Right renal pelvis (tissue), 4 donors: Measurements from ENCODE around the gene NAT8. TPM values are rescaled to one million over a fixed set of nuclear protein-coding genes. Genes with fewer than 3 reads are reported as not detected.
"Not testable (repeated sequence)": the region's sequence is repeated elsewhere in the genome, so short reads cannot be mapped to it uniquely, and the experiment has no call there.

Experiments used
- DNase-seq, 4 donors: peaks; one replicate each; pipeline ENCODE4 v3.0.0-alpha.2; 2013; ENCODE audit warnings: low read depth in 4 of 4, low spot score in 3 of 4, missing footprints in 1 of 4
- polyA plus RNA-seq, 4 donors: library from polyadenylated mRNA; unstranded; fragments of 120-200 nt; gene quantifications; one replicate each; pipeline ENCODE4 v1.2.1, GENCODE V29; 2013; ENCODE audit not compliant: insufficient read length in 4 of 4

NAT8 gene
- polyA plus RNA-seq, 4 donors = 23.7 to 29.0 (median 24.6) TPM

DNA sequence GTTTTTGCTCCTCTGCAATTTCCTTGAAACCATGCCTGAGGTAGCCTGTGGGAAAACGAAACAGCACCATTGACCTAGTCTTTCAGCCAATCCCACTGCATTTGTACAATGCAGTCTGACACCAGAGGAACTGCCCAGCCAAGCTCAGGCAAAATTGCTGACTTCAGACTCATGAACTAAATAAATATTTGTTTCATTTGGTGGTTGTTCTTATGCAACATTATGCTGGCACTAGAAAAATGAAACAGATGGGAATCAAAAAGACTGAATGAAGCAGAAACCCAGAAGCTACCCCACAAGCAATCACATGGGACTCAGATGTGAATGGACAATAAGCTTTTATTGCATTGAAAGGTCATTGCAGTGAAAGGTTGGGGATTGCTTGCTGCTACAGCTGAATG, 1.7 kb downstream of the NAT8 start:
- DNase-seq = no peak

- DNase-seq = no peak
Measured at GRCh38 chr2:73638429-73638828, 3.8 kb downstream of the NAT8 start.

DNA sequence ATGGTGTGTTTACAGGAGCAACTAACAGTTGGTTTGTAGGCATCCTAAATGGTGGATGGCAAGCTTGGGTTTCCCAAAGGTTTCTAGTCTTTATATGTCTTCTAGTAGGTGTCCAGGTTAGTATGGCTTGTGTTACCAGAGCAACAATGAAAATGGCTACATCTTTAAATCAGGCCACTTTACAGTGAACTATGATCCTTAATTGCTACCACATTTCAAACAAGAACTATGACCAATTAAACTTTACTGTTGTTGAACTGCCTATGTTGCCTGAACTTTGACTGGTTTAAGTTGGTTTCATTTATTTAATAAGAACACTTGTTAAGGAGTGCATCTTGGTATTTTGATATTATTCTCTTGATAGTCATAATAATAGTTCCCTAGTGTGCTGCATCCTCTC, 5.2 kb downstream of the NAT8 start:
- DNase-seq = not testable (repeated sequence)

- not testable (repeated sequence) for DNase-seq
Measured at GRCh38 chr2:73630662-73631266, 11.5 kb downstream of the NAT8 start.

- not testable (repeated sequence) for DNase-seq
Measured at GRCh38 chr2:73628493-73628892, 13.7 kb downstream of the NAT8 start.

- DNase-seq = not testable (repeated sequence)
Measured at GRCh38 chr2:73626237-73626636, 16.0 kb downstream of the NAT8 start.

GRCh38 chr2:73624625-73625024, 17.6 kb downstream of the NAT8 start:
- not testable (repeated sequence) for DNase-seq

- not testable (repeated sequence) for DNase-seq
Measured at GRCh38 chr2:73624036-73624435, 18.2 kb downstream of the NAT8 start.

DNA sequence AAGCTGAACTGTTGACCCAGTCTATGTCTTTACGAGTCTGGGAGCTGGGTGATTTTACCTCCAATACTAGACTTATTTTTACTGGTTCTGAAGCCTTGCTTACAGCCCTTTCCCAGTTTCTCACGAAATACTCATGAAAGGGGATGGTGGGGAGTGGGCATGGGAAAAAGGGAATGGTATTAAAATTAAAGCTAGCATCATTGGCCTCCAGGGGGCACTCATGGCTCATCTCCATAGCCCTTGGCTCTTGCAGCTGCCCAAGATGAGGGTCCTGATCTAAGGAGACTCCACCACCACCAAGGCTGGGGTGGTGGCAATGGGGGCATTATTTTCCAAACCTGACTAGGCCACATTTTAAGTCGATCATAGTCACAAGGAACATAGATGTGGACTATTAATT, 22.3 kb downstream of the NAT8 start:
- not testable (repeated sequence) for DNase-seq

DNA sequence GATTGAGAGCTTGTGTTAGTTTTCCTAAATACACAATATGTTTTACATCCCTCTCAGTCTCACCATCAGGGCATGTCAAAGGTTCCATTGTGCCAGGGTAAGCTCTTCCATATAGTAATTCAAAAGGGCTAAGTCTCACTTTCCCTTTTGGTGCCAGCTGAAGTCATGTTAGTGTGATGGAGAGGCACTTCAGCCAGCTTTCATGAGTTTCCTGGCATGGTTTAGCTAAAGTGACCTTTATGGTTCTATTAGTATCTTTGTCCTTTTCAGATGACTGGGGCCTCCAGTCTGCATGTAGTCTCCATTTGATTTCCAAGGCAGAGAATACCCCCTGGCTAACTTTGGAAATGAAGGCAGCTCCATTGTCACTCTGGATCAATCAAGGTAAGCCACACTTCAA, 27.2 kb downstream of the NAT8 start:
- no peak for DNase-seq

DNA sequence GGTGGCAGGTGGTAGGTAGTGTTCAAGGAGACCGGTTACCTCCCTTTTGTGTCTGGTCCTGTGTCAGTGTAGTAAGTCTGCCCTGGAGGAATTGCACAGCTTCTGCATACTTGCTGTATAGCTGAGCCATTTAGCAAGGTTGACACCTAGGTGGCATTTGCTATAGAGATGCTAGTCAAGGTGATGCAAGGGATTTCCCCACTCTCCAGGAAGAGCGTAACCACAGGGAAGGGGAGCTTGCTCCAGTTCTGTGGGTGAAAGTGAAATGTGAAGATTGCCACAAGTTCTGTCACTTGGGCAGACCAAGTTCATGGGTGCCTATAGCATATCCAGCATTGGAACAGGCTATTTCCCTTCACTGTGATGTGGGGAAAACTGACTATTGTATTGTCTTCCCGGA, 28.1 kb downstream of the NAT8 start:
- DNase-seq = no peak

GRCh38 chr2:73611867-73612266, 30.4 kb downstream of the NAT8 start:
- no peak for DNase-seq

DNA sequence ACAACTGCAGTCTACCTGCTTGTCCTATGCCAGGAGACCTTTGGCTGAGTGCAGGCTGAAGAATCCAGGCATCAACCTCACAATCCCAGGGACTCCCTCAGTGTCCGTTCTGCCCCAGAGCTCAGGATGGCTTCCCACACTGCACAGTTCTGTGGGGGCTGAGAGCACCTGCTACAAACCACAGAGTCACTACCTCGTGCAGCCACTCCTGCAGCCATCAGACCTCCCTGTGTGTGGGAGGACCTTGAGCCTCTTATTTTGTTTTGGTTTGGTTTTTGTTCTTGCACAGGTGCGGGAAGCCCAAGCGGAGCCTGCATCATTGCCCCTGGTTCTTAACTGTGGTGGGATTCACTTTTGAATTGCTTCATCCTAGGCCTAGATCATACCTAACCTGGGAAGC, 31.0 kb downstream of the NAT8 start:
- DNase-seq = no peak

DNA sequence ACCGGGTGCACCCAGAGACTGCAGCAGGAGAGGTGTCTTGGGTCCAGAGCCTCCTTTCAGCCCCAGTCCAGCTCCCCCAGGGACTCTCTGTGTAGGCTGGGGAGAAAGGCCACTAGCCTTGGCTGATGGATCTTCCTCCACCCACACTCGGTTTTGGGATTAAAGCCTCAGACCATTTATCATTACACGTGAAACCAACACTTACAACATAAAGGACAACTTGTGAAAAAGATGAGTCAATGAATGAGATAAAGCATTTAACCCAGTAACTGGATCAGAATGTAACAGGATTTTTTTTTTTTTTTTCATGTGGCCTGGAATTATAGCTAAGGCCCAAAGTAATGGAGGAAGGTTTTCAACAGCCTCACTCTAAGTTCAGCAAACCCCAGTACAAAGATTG, 32.1 kb downstream of the NAT8 start:
- no peak for DNase-seq

GRCh38 chr2:73604589-73604988, 37.6 kb downstream of the NAT8 start:
- not testable (repeated sequence) for DNase-seq

DNA sequence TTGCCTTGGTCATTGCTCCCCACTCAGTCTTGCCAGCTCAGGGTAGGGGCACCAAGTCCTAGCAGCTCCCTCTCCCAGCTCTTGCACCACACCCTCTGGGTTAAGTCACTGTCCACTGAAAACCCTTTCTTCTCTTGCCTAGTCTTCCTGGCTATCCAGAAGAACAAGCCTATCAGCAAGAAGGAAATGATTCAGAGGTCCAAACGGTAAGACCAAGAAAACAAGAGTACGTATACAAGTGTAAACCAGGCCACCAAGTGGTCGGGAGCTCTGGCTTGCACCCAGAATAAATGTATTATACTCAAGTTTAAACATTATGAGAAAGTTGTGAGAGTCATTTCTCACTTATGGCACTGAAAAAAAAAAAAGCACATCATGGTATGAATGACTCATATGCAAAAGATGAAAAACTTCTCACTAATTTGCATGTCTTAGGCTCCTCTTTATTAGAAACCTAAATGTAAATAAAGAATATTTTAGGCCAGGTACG, 39.1 kb downstream of the NAT8 start:
- not testable (repeated sequence) for DNase-seq

DNA sequence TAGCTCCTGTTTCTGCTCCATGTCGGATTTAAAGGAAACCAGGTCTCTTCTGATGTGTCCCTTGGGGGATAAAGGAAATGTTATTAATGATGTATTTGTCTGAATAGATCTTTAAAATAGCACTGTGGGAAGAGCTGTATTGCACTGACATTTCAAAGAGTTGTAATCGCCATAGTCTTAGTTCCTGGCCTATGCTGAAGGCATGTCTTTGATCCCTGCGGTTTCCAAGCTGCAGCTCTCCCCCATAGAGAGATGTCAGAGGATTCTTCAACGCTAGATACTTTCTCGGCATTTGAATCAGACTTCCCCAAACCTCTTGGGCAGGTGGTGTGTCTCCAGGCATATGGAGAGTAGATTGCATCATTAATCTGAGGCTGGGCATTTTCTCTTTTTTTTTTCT, 40.4 kb downstream of the NAT8 start:
- DNase-seq = no peak

- DNase-seq = no peak
Measured at GRCh38 chr2:73594251-73594650, 48.0 kb downstream of the NAT8 start.

DNA sequence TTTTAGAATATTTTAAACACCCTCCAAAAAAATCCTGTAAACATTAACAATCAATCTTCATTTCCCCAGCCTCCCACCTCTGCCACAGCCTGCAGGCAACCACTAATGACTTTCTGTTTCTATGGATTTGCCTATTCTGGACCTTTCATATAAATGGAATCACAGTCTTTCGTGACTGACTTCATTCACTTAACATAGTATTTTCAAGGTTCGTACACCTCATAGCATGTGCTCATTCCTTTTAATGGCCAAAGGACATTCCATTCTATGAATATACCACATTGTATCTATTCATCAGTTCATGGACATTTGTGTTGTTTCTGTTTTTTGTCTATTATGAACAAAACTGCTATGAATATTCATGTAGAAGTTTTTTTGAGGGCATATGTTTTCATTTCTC, 48.5 kb downstream of the NAT8 start:
- DNase-seq = no peak
